Activated CD4-positive, alpha-beta T cell treated with anti-CD3 and anti-CD28 coated beads for 4 hours (primary cell): ENCODE measurements around the gene C16orf74.

Experiments used
- DNase-seq, 2 donors: peaks; one replicate each; pipeline ENCODE4 v3.0.0-alpha.2; 2020

C16orf74 gene

DNA sequence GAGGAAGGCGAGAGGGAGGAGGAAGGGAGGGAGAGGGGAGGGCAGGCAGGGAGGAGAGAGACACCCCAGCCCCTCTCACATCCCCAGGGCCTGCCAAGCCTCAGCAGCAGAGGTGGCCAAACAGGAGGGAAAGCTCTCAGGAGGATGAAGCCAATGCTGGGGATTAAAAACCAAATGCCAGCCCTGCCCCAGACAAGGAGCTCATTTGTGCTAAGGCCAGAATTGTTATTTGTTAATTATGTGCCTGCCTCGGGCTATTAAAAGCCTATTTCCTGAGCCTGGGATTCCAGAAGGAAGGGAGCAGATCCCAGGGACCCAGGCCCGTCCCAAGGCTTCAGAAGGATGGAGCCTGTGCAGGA is 34.2 kb downstream of the C16orf74 start:
- no peak for DNase-seq

GRCh38 chr16:85716022-85716679 is 34.7 kb downstream of the C16orf74 start:
- DNase-seq: no peak

DNA sequence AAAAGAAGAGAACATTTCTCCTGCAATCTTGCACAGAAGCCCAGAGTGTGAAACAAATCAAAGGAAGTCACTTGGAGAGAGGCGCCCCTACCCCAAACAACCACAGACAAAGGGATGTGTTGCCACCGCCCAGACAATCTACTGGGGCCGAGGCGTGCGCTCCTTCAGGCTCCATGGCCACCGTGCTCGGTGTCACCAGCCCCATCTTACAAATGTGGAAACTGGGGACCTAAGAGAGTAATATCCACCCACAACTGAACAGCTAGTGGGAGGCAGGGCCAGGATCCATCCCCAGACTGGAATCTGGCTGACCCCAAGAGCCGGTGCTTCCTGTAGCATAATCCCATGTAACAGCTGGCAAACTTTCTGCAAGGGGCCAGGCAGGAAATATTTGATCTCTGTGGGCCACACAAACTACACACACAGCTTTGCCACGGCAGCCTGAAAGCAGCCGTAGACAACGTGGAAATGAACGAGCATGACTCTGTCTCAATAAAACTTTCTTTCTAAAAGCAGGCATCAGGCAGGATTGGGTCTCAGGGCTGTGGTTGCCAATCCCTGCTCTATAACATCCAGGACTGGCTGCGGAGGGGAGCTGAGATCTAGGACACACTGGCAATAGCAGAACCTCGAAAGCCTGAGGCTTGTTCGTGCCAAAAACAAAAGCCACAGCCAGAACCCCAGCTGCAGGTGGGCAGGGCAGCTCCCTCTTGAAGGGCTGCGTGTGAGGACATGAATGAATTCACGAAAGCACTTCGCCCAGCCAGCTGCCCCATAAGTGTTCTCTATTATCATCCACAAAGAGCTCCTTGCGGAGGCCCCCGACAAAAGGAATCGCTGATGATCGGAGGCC is 35.5 kb downstream of the C16orf74 start:
- no peak for DNase-seq

DNA sequence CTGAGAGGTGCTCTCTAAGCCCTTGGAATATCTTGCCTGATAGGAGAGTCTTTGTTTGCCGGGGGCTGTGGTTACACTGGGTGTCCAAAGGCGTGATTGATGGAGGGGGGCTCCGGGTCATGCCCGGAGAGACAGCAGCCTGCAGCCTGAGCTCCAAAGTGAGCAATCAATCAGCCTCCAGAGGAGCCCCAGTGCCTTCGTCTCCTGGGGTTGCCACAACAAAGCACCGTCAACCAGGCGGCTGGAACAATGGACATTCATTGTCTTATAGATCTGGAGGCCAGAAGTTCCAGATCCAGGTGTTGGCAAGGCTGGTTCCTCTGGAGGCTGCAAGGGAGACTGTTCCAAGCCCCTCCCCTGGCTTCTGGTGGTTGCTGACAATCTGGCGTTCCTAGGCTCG is 38.1 kb downstream of the C16orf74 start:
- DNase-seq: no peak

DNA sequence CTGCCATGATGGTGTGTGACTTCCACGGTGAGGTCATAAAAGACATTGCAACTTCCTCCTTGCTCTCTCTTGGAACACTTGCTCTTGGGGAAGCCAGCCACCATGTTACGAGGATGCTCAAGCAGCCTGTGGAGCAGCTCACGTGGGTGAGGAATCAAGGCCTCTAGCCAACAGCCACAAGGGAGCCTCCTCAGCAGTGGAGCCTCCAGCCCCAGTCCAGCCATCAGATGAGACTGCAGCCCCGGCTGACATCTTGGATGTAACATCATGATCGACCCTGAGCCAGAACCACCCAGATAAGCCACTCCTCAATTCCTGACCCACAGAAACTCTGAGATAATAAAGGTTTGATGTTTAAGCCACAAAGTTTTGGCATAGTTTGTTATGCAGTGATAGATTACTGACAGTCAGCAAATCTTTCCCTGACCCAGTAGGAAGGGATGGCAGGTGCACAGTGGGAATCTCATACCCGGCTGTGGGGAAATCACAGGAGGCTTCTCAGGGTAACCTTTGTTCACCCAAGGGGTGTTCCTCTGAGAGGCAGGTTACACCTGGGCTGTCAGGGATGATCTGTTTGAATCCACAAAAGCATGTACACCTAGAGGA is 38.8 kb downstream of the C16orf74 start:
- DNase-seq: no peak

- no peak for DNase-seq
These were observed 40.2 kb downstream of the C16orf74 start for GRCh38 chr16:85710732-85711131.

- DNase-seq: no peak
These were observed 40.9 kb downstream of the C16orf74 start for GRCh38 chr16:85709766-85710585.

- no peak for DNase-seq
These were observed 42.6 kb downstream of the C16orf74 start for GRCh38 chr16:85708338-85708737.

GRCh38 chr16:85707528-85708095 is 43.3 kb downstream of the C16orf74 start:
- no peak for DNase-seq

- no peak for DNase-seq
These were observed 44.4 kb downstream of the C16orf74 start for GRCh38 chr16:85706449-85707034.

DNA sequence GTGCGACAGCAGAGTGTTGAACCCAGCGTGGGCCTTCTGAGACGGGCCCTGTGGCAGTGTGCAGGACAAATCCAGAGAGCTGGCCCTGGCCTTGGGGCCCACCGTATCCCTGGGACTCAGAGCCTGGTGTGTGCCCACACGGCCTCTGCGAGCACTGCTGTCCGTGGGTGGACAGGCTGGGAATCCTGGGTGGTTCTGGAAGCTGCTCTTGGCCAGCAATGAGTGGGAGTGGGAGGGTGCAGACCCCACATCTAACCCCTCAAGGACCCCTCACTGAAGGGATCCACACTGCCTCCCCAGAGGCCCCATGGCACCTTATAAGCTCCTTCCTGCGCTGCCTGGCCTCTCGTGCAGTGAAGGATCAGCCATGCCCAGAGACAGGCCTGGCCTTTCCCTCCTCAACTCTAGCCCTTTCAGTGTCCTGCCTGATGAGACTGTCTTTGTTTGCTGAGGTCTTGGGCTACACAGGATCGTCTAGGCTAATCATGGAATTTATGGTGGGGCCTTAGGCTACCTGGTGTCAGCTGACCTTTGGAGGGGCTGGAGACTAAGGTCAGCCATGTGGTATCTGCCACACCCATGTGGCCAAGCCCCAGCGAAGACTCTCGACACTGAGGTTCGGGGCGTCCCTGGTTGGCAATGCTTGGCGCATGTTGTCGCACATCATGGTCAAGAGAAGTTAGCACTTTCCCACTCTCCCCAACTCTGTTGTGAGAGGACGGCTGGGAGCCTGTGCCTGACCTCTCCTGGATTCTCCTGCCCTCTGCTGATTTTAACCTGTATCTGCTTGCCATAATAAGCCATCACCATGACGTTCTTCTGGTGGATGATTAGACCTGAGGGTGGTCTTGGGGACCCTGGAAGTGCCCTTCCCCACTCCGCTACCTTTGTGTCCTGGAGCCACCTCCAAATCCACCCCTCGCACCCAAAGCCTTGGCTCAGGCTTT is 45.7 kb downstream of the C16orf74 start:
- DNase-seq: no peak

DNA sequence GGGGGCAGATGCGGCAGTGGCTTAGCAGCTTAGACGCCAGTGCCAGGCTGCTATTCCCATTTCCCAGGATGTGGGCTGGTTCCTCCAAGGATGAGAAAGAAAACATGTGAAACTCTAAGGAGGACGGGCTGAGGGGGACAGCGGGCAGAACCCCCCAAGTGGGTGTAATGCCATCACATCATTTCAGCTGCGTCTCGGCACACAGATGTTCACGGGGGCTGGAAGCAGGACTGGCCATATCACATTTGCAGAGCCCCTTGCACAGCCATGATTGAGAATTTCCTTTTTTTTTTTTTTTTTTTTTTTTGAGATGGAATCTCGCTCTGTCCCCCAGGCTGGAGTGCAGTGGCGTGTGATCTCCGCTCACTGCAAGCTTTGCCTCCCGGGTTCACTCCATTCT is 46.9 kb downstream of the C16orf74 start:
- no peak for DNase-seq

- DNase-seq: no peak
These were observed 51.3 kb downstream of the C16orf74 start for GRCh38 chr16:85699628-85700027.

GRCh38 chr16:85698935-85699558 is 51.8 kb downstream of the C16orf74 start:
- no peak for DNase-seq

GRCh38 chr16:85698459-85698891 is 52.4 kb downstream of the C16orf74 start:
- DNase-seq: no peak

DNA sequence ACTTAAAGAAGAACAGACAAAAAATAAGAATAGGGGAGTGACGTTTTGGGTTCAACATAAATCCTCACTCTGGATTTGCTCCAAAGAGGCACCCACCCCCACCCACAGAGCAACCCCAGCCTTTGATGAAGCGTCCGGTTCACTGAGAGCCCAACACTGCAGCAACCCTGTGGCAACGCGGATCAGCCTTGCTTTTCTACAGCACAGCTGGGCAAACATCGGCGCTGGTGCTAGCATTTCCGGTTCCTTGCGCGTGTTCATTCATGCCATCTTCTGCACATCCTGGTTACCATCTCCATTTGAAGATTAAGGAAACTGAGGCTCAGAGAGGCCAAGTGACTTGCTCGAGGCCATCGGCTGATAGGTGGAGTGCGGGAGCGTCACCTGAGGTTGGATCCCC is 53.5 kb downstream of the C16orf74 start:
- no peak for DNase-seq

DNA sequence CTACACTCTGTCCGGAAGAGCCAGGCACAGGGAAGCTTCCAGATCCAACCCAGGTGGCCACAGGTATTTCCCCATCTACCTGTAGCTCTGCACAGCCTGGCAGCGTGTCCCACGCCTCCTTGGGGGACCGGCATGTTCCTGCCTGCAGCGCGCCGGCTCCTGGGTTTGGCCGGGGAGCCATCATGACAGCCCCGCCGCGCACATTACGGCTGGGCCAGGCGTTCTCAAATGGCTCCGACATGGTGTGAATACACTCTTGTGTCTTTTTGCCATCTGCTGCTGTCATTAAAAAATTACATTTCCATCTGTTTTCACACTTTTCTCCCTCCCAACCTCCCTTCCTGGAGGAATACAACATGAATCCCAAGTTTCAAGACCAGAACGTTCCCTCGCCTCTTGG is 54.1 kb downstream of the C16orf74 start:
- DNase-seq: no peak

DNA sequence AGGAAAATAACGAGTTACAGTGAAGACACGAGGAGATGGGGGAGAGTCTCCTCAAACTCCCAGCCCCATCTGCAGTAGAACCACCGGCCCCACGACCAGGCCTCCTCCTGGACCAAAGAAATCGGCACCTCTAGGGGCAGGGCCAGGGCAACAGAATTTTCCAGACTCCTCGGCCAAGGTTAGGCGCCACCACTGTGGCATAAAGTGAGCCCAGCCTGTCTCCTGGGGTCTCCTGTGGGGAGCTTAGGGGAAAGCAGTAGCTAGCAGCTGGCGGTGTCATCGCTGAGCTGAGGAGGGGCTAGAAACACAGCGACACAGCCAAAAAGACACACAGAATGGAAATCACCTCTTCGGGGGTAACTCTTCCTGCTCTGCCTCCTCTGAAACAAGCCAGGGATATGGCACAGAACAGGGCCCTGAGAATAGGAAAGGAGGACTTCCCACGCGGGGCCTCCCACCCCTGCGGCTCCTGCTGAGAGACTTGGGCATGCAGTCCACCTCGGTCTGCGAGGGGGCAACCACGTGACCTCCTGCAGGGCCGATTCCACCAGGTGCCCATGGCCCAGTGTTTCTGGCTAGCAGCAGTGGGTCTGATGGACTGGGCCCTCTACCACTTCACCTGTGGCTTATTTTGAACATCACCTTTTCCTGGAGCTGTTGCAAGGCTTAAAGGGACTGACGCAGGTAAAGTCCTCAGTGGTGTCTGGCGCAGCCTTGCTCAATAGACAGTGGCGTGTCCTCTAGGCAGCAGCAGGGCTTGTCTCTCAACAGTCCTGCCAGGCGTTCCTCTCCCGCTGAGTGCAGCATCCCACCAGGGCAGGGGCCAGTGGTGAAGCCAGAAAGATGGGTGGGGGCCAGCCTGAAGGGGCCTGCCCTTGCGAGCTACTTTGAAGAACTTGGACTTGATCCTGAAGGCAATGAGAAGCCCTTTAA is 55.4 kb downstream of the C16orf74 start:
- no peak for DNase-seq

DNA sequence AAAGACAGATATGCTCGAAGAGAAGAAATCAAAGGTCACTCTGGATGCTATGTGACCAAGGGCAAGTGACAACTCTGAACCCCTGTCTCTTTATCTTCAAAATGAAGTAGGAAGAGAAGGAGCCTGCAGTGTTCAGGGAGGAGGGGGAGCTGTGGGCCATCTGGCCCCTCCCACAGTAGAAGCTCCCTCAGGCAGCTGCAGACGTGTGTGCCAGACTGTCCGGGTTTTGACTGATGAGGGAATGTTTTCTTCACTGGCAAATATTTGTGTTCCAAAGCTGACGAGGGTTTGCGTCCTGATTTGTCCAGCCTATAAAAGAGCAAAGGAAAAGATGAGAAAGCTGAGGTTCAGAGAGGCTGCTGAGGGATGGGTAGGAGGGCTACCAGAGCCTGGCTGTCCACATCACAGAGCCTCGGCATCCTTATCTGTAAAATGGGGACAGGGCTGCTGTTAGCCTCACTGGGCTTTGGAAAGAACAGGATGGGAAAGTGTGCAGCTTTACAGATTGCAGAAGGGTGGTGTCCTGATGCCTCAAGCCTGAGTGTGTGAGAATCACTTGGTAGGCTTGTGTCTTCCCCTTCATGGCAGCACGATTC is 60.3 kb downstream of the C16orf74 start:
- DNase-seq: no peak
